Activated naive CD8-positive, alpha-beta T cell (primary cell): ENCODE results near the gene ADRM1.

Experiments
- H3K27ac Mint-ChIP-seq: one replicate; pipeline ENCODE4 v1.8.0; 2021; ENCODE audit warnings: mixed read lengths
- H3K27me3 Mint-ChIP-seq: one replicate; pipeline ENCODE4 v1.8.0; 2021; ENCODE audit warnings: mixed read lengths
- H3K36me3 Mint-ChIP-seq: one replicate; pipeline ENCODE4 v1.8.0; 2021; ENCODE audit warnings: mixed read lengths
- H3K4me1 Mint-ChIP-seq: one replicate; pipeline ENCODE4 v1.8.0; 2021; ENCODE audit warnings: low read depth, mixed read lengths
- H3K4me3 Mint-ChIP-seq: one replicate; pipeline ENCODE4 v1.8.0; 2021; ENCODE audit warnings: mild to moderate bottlenecking, mixed read lengths
- H3K9me3 Mint-ChIP-seq: one replicate; pipeline ENCODE4 v1.8.0; 2021; ENCODE audit warnings: low read depth, mixed read lengths

ADRM1 gene

DNA sequence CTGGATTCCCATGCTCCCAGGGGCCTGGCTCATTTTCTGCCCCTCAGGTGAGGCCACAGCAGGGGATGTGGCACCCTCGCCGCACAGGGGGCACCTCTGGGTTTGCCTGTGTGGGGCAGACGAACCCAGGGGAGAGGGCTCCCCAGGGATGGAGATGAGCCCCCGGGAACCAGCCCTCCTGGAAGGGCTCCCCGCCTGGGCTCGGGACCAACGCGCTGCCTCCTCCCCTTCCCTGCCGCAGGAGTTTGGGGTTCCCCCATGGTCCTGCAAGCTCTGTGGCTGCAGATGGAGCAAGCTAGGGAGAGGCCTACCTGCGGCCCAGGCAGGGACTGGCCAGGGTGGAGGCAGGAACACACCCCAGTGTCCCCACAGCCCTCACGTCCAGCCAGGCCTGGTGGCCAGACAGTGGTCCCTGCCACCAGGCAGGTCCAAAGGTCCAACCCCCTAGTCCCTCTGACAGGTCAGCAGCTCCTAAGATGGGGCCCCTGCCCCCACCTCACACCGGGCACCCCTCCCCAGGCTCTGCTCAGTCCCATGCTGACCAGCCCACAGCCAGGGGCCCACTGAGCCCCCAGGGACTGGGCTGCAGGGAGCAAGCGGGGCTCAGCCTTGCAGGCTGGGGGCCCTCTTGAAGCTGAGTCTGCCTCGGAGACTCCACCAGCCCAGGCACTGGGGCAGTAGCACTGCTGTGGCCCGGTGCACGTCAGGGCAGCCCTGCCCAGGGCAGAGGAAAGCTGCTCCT is 50.7 kb downstream of the ADRM1 start:
- Mint-ChIP-seq H3K4me3 (no peak overlapping the region), H3K4me1 (no peaks in the 10 kb centered on the region), H3K36me3 (peaks cover 2% of the 10 kb centered on the region), H3K9me3 (no peaks in the 10 kb centered on the region), H3K27ac (no peak overlapping the region), H3K27me3 (no peaks in the 10 kb centered on the region)

DNA sequence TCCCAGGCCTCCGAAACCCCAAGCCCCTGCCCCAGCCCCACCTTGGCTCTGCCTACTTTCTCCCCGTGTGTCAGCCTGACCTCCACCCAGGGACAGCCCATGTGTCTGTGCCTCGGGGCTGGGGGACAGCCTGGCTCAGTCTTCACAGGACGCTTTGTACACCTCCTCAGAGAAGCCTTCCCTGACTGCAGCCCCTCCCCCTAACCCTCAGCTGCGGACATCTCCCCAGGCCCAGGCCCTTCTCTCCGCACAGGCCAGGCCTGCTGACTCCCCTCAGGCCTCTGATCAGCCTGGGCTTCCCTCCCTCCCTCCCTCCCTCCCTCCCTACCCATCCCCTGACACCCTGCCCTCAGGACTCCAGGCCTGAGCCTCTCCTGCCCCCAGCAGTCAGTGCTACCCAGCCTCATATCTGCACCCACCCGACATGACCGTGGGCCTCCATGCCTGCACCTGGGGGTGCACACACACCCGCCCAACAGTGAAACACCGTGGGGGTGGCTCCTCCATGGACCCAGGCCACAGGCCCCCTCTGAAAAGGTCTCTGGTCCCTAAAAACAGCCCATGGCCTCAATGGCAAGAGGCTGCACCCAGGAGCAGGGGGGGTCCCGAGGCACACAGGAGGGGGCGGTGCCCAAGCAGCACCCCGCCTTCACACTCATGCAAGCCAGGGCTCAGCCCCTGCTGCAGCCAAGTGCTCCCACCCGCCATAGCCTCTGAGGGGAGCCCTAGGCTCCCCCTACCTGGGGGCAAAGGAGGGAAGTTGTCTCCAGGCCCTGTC is 51.4 kb downstream of the ADRM1 start:
- no peak overlapping the region for H3K27ac Mint-ChIP-seq
- H3K9me3 Mint-ChIP-seq, result no peaks in the 10 kb centered on the region
- H3K27me3 Mint-ChIP-seq, result no peaks in the 10 kb centered on the region
- no peak overlapping the region for H3K4me3 Mint-ChIP-seq
- H3K4me1 Mint-ChIP-seq, result no peaks in the 10 kb centered on the region
- no peaks in the 10 kb centered on the region for H3K36me3 Mint-ChIP-seq

DNA sequence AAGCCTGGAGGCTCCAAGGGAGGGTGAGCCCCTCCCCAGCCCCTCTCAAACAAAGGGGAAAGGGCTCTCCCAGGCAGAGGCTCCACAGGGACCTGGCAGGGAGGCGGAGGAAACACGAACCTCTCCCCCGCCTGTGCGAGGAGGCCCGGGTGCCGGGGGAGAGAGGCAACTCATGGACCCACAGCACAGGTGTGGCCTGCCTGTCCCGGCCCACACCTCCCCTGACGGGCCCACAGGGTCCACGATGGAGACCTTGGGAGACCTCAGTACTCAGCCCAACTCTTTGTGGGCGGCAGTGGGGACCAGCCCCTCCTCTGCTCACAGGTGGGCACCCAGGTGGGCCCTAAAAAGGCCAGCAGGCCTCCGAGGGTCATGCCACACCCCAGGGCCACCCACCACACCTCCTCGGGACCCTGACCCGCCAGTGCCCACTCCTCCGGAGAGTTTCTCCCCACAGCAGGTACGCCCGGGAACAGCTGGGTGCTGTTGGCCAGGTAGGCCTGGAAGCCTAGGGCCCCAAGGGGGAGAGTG is 52.1 kb downstream of the ADRM1 start:
- no peaks in the 10 kb centered on the region for H3K27me3 Mint-ChIP-seq
- no peaks in the 10 kb centered on the region for H3K9me3 Mint-ChIP-seq
- no peaks in the 10 kb centered on the region for H3K36me3 Mint-ChIP-seq
- H3K4me1 Mint-ChIP-seq, result no peaks in the 10 kb centered on the region
- no peak overlapping the region for H3K27ac Mint-ChIP-seq
- no peak overlapping the region for H3K4me3 Mint-ChIP-seq

DNA sequence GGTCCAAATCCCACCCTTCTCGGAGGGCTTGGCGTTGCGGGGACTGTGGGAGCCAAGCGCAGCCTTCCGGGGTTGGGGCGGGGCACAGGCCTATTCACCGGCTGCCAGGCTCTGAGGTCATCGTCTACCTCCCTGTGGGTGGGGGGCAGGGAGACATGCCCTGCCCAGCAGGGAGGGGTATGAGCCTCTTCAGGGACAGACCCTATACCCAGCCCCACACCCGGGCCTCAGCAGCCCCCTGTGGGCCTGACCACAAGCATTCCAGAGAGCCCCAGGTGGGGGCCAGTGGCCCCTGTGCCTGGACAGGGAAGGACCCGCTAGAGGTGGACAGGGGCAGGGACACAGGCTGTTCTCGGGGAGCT is 52.7 kb downstream of the ADRM1 start:
- H3K27ac Mint-ChIP-seq, result no peak overlapping the region
- no peaks in the 10 kb centered on the region for H3K4me1 Mint-ChIP-seq
- H3K36me3 Mint-ChIP-seq, result no peaks in the 10 kb centered on the region
- H3K27me3 Mint-ChIP-seq, result no peaks in the 10 kb centered on the region
- H3K9me3 Mint-ChIP-seq, result no peaks in the 10 kb centered on the region
- H3K4me3 Mint-ChIP-seq, result no peak overlapping the region

DNA sequence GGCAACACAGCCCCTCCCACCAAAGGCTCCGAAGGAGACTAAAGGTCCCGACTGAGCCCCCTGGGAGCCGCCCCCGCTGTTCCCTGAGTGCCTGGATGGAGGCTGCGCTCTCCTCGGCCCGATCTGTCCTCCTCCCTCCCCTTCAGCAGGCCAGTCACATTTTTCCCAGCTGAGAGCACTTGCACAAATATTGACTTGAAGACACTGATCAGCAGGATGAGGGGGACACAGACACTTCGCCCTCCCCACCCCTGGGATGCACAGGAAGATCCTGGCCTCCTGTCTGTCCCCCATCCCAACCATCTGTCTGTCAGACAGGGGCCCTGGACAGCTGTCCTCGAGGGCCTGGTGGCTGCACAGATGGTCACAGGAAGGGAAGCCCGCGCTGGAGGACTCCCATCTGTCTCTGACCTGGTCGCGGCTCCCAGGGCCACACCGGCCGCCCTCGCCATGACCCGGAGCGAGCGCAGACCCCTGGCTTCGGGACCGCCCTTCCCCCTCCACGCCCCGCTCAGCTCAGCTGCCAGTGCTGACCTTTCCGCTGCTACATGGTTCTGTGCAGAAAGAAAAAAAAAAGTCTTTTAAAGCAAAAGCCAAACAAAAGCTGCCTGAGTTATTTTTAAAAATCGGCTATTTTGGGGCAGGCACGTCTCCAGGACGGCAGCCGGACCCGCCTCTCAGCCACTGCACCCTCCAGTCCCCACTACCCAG is 53.2 kb downstream of the ADRM1 start:
- Mint-ChIP-seq H3K4me3 (no peak overlapping the region), H3K27ac (no peak overlapping the region), H3K27me3 (no peaks in the 10 kb centered on the region), H3K4me1 (no peaks in the 10 kb centered on the region), H3K9me3 (no peaks in the 10 kb centered on the region), H3K36me3 (no peaks in the 10 kb centered on the region)

DNA sequence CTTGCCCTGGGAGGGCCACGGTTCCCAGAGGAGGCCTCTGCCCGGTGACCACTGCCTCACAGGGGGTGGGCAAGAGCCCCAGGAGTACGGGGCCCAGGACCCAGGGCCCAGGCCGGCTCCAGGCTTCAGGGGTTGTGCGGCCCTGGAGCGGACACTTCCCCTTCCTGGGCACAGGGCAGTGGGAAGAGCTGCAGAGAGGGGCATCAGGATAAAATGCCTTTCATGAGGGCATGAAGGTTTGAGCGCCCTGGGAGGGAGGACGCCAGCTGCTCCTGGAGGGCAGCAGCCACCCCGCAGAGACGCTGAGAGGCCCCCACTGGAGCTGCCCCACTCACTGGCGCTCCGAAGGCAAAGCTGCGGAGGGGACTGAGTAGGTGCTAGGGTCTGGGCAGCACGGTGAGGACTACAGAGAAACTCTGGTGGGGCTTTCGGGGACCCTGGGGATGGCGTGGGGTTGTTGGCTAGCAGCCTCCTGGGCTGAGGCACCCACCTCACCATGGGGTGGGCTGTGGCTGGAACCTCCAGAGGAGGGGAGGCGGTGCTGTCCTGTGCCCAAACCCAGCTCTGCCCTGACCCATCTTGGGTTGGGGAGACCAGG is 53.9 kb downstream of the ADRM1 start:
- H3K27me3 Mint-ChIP-seq, result no peaks in the 10 kb centered on the region
- no peaks in the 10 kb centered on the region for H3K36me3 Mint-ChIP-seq
- H3K27ac Mint-ChIP-seq, result no peak overlapping the region

DNA sequence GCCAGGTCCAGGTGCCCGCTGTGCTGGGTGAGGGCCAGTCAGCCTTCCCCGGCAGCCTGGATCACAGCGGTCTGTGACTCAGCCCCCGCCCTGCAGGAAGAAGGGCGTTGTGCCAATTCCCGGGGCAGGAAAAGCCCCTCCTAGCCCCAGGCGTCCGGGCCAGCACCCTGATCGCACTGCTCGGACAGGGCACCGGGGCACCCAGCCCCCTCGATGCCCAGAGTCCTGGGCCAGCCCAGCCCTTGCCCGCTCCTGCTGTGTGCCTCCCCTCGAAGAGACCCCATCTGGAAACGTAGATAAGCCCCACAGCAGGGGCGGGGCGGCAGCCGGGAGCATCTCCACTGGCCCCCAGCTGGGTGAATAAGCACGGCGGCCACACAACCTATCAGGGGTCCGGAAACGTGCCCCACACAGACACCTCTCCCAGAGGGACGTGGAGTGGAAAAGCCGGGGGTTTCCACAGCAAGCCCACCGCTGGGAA is 54.4 kb downstream of the ADRM1 start:
- no peak overlapping the region for H3K4me3 Mint-ChIP-seq
- H3K9me3 Mint-ChIP-seq, result no peaks in the 10 kb centered on the region
- no peaks in the 10 kb centered on the region for H3K4me1 Mint-ChIP-seq
- no peaks in the 10 kb centered on the region for H3K27me3 Mint-ChIP-seq
- H3K27ac Mint-ChIP-seq, result no peak overlapping the region
- no peaks in the 10 kb centered on the region for H3K36me3 Mint-ChIP-seq

More for the DNA sequence above, 53.9 kb downstream of the ADRM1 start:
- no peaks in the 10 kb centered on the region for H3K4me1 Mint-ChIP-seq
- no peak overlapping the region for H3K4me3 Mint-ChIP-seq
- H3K9me3 Mint-ChIP-seq, result no peaks in the 10 kb centered on the region

DNA sequence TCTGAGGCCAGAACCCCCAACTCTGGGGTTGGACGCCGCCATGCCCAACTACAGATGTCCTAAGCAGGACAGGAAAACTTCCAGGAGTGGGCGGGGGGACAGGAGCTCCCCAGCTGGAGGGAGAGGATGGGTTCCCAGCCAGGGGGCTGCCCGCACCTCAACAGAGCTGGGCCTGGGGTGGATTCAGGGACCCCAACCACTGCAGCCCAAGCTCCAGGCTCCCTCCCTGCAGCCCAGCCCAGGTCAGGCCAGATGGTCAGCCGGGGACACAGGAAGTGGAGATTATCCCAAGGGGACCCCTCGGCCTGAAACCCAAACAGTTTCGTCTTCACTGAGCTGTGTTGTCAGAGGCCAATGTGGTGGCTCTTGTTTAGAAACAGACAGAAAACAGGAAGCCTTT is 54.9 kb downstream of the ADRM1 start:
- no peaks in the 10 kb centered on the region for H3K36me3 Mint-ChIP-seq
- H3K27ac Mint-ChIP-seq, result no peak overlapping the region
- no peaks in the 10 kb centered on the region for H3K9me3 Mint-ChIP-seq
- no peaks in the 10 kb centered on the region for H3K27me3 Mint-ChIP-seq
- no peaks in the 10 kb centered on the region for H3K4me1 Mint-ChIP-seq
- H3K4me3 Mint-ChIP-seq, result no peak overlapping the region
